ENCODE data around the gene CAMK2N1. TPM values are rescaled to one million over a fixed set of nuclear protein-coding genes. Genes with fewer than 3 reads are reported as not detected.

CAMK2N1 gene
- polyA plus RNA-seq, 1 experiment, result 83.1 TPM

DNA sequence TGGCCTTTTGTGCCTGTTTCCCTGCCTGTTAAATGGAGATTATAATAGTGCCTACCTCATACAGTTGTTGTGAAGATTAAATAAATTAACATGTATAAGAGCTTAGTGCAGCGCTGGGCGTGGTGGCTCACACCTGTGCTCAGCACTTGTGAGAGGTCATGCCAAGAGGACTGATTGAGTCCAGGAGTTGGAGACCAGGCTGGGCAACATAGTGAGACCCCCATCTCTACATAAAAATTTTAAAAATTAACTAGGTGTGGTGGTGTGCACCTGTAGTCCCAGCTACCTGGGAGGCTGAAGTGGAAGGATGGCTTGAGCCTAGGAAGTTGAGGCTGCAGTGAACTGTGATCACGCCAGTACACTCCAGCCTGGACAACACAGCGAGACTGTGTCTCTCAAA, 12.1 kb downstream of the CAMK2N1 start:
- no peak overlapping the region for H3K27ac ChIP-seq (ENCODE audit: low read depth, low read length)
- ChIA-PET POLR2A (interaction anchor here (1.1 kb wide), 1 partner anchor 9 kb away, joined by 3 read pairs; no protein-coding TSS in a partner anchor), CTCF (interaction anchor here (1.0 to 1.6 kb wide), 3 partner anchors 20 to 261 kb away, joined by 3 to 4 read pairs (median 4); no protein-coding TSS in a partner anchor)
- DNase-seq (ENCODE audit: low read depth, low spot score), result no peak
- TF ChIP-seq, protein P1, sequence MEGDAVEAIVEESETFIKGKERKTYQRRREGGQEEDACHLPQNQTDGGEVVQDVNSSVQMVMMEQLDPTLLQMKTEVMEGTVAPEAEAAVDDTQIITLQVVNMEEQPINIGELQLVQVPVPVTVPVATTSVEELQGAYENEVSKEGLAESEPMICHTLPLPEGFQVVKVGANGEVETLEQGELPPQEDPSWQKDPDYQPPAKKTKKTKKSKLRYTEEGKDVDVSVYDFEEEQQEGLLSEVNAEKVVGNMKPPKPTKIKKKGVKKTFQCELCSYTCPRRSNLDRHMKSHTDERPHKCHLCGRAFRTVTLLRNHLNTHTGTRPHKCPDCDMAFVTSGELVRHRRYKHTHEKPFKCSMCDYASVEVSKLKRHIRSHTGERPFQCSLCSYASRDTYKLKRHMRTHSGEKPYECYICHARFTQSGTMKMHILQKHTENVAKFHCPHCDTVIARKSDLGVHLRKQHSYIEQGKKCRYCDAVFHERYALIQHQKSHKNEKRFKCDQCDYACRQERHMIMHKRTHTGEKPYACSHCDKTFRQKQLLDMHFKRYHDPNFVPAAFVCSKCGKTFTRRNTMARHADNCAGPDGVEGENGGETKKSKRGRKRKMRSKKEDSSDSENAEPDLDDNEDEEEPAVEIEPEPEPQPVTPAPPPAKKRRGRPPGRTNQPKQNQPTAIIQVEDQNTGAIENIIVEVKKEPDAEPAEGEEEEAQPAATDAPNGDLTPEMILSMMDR (IDR thresholded peaks at IDR 0.05; ENCODE audit: low read depth, low read length), result no peak
- H3K4me3 ChIP-seq (ENCODE audit: low read depth, low read length), result no peak overlapping the region
- H3K27me3 ChIP-seq (ENCODE audit: control insufficient read depth, insufficient read depth, low read length), result peaks cover 3% of the 10 kb centered on the region
- no peaks in the 10 kb centered on the region; the same call in 1 of the 2 replicates for H3K9me3 ChIP-seq (ENCODE audit: control insufficient read depth, insufficient read depth, low read length)

DNA sequence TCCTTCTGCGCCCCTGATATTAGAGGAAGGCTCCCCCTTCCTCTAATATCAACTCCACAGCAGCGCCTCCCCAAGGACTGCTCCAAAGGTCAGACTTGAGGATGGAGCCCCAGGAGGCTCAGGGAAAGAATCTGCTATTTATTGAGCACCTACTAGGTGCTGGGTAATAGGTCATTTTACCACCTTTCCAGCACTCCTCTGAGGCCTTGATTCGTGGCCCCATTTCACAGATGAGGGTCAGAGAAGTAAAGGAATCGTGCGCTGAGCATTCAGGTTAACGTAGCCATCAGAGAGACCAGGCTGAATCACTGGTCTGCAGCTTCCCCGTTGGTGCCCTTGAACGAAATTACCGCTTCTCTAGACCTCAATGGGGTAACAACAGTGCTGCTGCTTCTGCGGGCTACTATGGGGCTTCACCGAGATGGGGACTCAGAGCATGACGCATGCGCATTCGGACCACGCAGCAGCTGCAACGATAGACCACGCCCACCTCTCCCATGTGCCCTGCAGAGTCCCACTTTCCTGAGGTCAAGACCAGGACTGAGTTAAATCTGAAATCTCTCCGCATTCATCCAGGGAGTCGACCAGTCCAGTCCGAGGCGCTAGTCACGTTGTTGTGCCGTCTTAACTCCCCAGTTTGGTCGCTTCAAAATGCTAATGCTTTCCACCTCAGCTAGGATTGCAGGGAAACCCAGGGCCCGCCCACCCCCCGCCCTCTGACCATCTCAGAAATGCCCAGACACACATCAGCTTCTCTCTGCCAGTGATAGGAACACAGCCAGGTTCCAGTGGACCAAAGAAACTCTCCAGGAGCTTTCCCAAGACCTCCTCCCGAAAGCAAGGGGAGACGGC, 12.9 kb downstream of the CAMK2N1 start:
- CTCF ChIA-PET, result interaction anchor here (1.2 to 1.6 kb wide), 4 partner anchors 21 to 261 kb away, joined by 3 to 8 read pairs (median 4); no protein-coding TSS in a partner anchor
- TF ChIP-seq, protein P1 (IDR thresholded peaks at IDR 0.05; ENCODE audit: low read depth, low read length), result no peak
- POLR2A ChIA-PET, result interaction anchor here (0.6 to 0.9 kb wide), 2 partner anchors 13 to 139 kb away, joined by 4 to 5 read pairs; partner anchors contain the start of gene CAMK2N1
- no peak overlapping the region for H3K27ac ChIP-seq (ENCODE audit: low read depth, low read length)
- H3K4me3 ChIP-seq (ENCODE audit: low read depth, low read length), result no peak overlapping the region
- no peaks in the 10 kb centered on the region; the same call in 1 of the 2 replicates for H3K9me3 ChIP-seq (ENCODE audit: control insufficient read depth, insufficient read depth, low read length)
- DNase-seq (ENCODE audit: low read depth, low spot score), result no peak
- H3K27me3 ChIP-seq (ENCODE audit: control insufficient read depth, insufficient read depth, low read length), result peaks cover 10% of the 10 kb centered on the region

DNA sequence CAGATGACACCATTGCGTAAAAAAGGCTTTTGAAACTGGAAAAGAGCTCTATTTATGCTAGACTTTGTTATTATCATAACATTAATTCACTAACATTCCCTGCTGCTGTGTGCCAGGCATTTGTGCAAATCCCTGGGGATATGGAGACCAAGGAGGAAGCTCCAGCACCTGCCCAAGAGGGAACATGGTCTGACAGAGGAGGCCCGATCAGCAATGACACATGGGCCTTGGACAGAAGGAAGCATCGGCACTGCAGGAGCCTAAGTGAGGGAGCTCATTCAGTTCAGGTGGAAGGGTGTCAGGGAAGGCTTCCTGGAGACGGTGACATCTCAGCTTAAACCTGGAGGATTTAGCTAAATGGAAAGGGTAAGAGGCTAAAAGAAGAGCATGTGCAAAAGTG, 13.9 kb downstream of the CAMK2N1 start:
- ChIA-PET CTCF (interaction anchor here (1.2 to 1.5 kb wide), 2 partner anchors 238 to 260 kb away, joined by 3 to 8 read pairs; no protein-coding TSS in a partner anchor), POLR2A (interaction anchor here (0.6 to 1.1 kb wide), 3 partner anchors 11 to 140 kb away, joined by 4 to 10 read pairs (median 5); partner anchors contain the start of gene CAMK2N1)
- peaks cover 16% of the 10 kb centered on the region for H3K27me3 ChIP-seq (ENCODE audit: control insufficient read depth, insufficient read depth, low read length)
- no peak overlapping the region for H3K4me3 ChIP-seq (ENCODE audit: low read depth, low read length)
- DNase-seq (ENCODE audit: low read depth, low spot score), result no peak
- TF ChIP-seq, protein P1 (IDR thresholded peaks at IDR 0.05; ENCODE audit: low read depth, low read length), result no peak
- H3K9me3 ChIP-seq (ENCODE audit: control insufficient read depth, insufficient read depth, low read length), result no peaks in the 10 kb centered on the region; the same call in 1 of the 2 replicates
- no peak overlapping the region for H3K27ac ChIP-seq (ENCODE audit: low read depth, low read length)

DNA sequence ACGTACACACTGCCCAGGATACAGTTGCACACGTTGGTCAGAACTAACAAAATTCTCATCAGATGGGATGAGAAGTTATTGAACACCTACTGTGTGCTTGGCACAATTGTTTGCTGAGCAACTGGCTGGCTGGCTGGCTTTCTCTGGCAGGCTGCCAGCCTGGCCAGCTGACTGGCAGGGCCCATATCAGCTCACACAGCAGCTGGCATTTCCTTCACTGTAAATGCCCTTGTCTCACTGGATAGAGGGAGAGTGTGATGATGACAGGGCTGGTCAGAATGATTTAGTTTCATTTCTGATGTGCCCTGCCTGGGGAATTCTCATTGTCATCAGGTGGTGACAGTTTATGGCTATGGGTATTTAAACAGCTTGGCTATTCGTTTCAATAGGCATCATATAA, 15.8 kb downstream of the CAMK2N1 start:
- no peak for DNase-seq (ENCODE audit: low read depth, low spot score)
- Histone ChIP-seq H3K27me3 (ENCODE audit: control insufficient read depth, insufficient read depth, low read length) (peaks cover 28% of the 10 kb centered on the region), H3K9me3 (ENCODE audit: control insufficient read depth, insufficient read depth, low read length) (no peaks in the 10 kb centered on the region), H3K4me3 (ENCODE audit: low read depth, low read length) (no peak overlapping the region), H3K27ac (ENCODE audit: low read depth, low read length) (no peak overlapping the region)
- CTCF ChIA-PET, result interaction anchor here (2.5 kb wide), 1 partner anchor 24 kb away, joined by 10 read pairs; no protein-coding TSS in a partner anchor
- POLR2A ChIA-PET, result no interaction called here
- TF ChIP-seq, protein P1 (IDR thresholded peaks at IDR 0.05; ENCODE audit: low read depth, low read length), result no peak

All from AG04450 (cell line).